Adrenal gland (tissue), 12 donors: Measurements from ENCODE around the gene SUSD3. TPM values are rescaled to one million over a fixed set of nuclear protein-coding genes. Genes with fewer than 3 reads are reported as not detected.

Source experiments
- DNase-seq, 7 donors: peaks; one replicate each; pipeline ENCODE4 v3.0.0-alpha.2; 2019 to 2020
- H3K27ac ChIP-seq, 5 donors: fragments of 200-600 bp; sonication (generic) in 4 of 5; 1 replicate in 3 of 5; 2 replicates in 2 of 5; pipeline versions ENCODE4 v1.5.1 to v1.8.0; 2016 to 2020; ENCODE audit warnings: mild to moderate bottlenecking in 1 of 5
- H3K27me3 ChIP-seq: fragments of 200-600 bp; 2 replicates; pipeline ENCODE4 v1.8.0; 2021
- H3K36me3 ChIP-seq, 2 donors: fragments of 200-600 bp; replicated peaks in 1 of 2; 1 replicate in 1 of 2; 2 replicates in 1 of 2; pipeline versions ENCODE4 v1.5.1 to v1.8.0; 2018 to 2022
- H3K4me1 ChIP-seq, 2 donors: fragments of 200-600 bp; replicated peaks in 1 of 2; 1 replicate in 1 of 2; 2 replicates in 1 of 2; pipeline versions ENCODE4 v1.5.1 to v1.8.0; 2018 to 2021
- H3K4me3 ChIP-seq, 4 donors: fragments of 200-600 bp; sonication (generic) in 3 of 4; one replicate each; pipeline ENCODE4 v1.5.1; 2016 to 2018
- H3K9me3 ChIP-seq, 3 donors: fragments of 200-600 bp; sonication (generic) in 1 of 3; replicated peaks in 1 of 3; 1 replicate in 2 of 3; 2 replicates in 1 of 3; pipeline versions ENCODE4 v1.5.1 to v1.8.0; 2016 to 2021
- CTCF ChIP-seq, 6 experiments: fragments of 450-650 bp in 4 of 6; fragments of 200-600 bp in 2 of 6; sonication (generic) in 1 of 6; IDR thresholded peaks; 1 replicate in 5 of 6; 2 replicates in 1 of 6; pipeline versions ENCODE4 v1.5.1 to v1.8.0; 2016 to 2021; ENCODE audit warnings: antibody characterized with exemption in 6 of 6, mild to moderate bottlenecking in 2 of 6, moderate library complexity in 1 of 6
- POLR2A ChIP-seq, 2 donors: fragments of 450-650 bp; IDR thresholded peaks; one replicate each; pipeline ENCODE4 v1.6.1; 2017; ENCODE audit warnings: antibody characterized with exemption in 2 of 2, mild to moderate bottlenecking in 2 of 2, moderate library complexity in 1 of 2
- WGBS, 4 donors: extraction: QIAGEN DNeasy Blood & Tissue Kit in 2 of 4; methylation state at CpG; one replicate each; pipeline versions ENCODE4 v1.1.5 to v1.1.7; 2013 to 2017; 5-methylcytosine and 5-hydroxymethylcytosine counted together
- intact Hi-C, 2 donors: fragments of 100-400 bp; cut with DNase I; formaldehyde crosslinking; loops; one replicate each; pipeline versions ENCODE4 v1.14.1 to v1.15.0; 2022 to 2023
- polyA plus RNA-seq, 3 donors: library from polyadenylated mRNA; stranded (reverse); fragments of 200-250 nt in 2 of 3; fragments of 350-450 nt in 1 of 3; fragmentation: Illumina TruSeq in 1 of 3; extraction: RNeasy Lipid Tissue Mini Kit (QIAGEN cat#74804) in 1 of 3; gene quantifications; one replicate each; pipeline ENCODE4 v1.2.3, GENCODE V29; 2013 to 2014
- total RNA-seq, 9 donors: library from RNA; depleted of rRNA in 4 of 9; stranded (reverse); fragments of >200 nt in 4 of 9; fragments of 120-200 nt in 1 of 9; fragmentation: NEBNext Ultra II Directional in 1 of 9; extraction: Animal tissue kit (Norgen Biotek cat#: 25700) in 1 of 9; gene quantifications; one replicate each; pipeline versions ENCODE4 v1.1.0 to v1.2.4, GENCODE V29; 2013 to 2023
- donor health status: healthy with polysubstance abuse.
- donor health status: Bipolar disorder and iron deficiency.
- donor health status: DM: yes; HTN: yes; CAD: no.
- donor health status: DM: no; HTN: no; CAD: no.
- donor health status: DM: no; HTN: no; CAD: no.
- donor health status: DM: yes; HTN: yes; CAD: no.

Gene SUSD3
- total and polyA plus RNA-seq, 12 donors, result 0.60 to 4.9 (median 2.7) TPM

- TF ChIP-seq POLR2A (IDR thresholded peaks at IDR 0.05) (no peak), CTCF (IDR thresholded peaks at IDR 0.05) (no peak)
- H3K9me3 ChIP-seq, result no peaks in the 10 kb centered on the region
- no peak overlapping the region for H3K4me3 ChIP-seq
- no peaks in the 10 kb centered on the region for H3K27me3 ChIP-seq
- intact Hi-C loops, result no loop called here
- peak; percentile 4 to 54 (median 21) for DNase-seq
- H3K27ac ChIP-seq, result peak overlapping the region in 1 of 5 donors; percentile 66
- peaks cover 19 to 33% of the 10 kb centered on the region in 2 donors for H3K4me1 ChIP-seq
- H3K36me3 ChIP-seq, result peaks cover 0 to 34% of the 10 kb centered on the region in 2 donors
- 86 to 97% (median 96%) methylated on average over 1 to 14 of the region's 14 CpGs for WGBS, 4 donors
Measured at GRCh38 chr9:93110311-93110855, 51.9 kb downstream of the SUSD3 start.

- TF ChIP-seq CTCF (IDR thresholded peaks at IDR 0.05) (no peak), POLR2A (IDR thresholded peaks at IDR 0.05) (no peak)
- Histone ChIP-seq H3K4me1 (peaks cover 21 to 33% of the 10 kb centered on the region in 2 donors), H3K4me3 (no peak overlapping the region), H3K36me3 (peaks cover 0 to 34% of the 10 kb centered on the region in 2 donors), H3K27me3 (no peaks in the 10 kb centered on the region), H3K9me3 (no peaks in the 10 kb centered on the region), H3K27ac (peak overlapping the region in 2 of 5 donors; percentile 77 to 83)
- intact Hi-C loops, result no loop called here
- 87 to 92% (median 90%) methylated on average over 7 to 11 of the region's 11 CpGs for WGBS, 4 donors
- DNase-seq, result peak; percentile 2 to 46 (median 15)
Measured at GRCh38 chr9:93111001-93111370, 52.5 kb downstream of the SUSD3 start.

- Histone ChIP-seq H3K27ac (peak overlapping the region; percentile 38 to 83 (median 68)), H3K4me3 (no peak overlapping the region), H3K27me3 (no peaks in the 10 kb centered on the region), H3K9me3 (no peaks in the 10 kb centered on the region), H3K36me3 (peaks cover 0 to 34% of the 10 kb centered on the region in 2 donors), H3K4me1 (peaks cover 27 to 38% of the 10 kb centered on the region in 2 donors)
- 58 to 68% (median 64%) methylated on average over 7 to 18 of the region's 18 CpGs for WGBS, 4 donors
- DNase-seq, result peak; percentile 44 to 83 (median 78)
- TF ChIP-seq CTCF (IDR thresholded peaks at IDR 0.05) (no peak), POLR2A (IDR thresholded peaks at IDR 0.05) (peak in 1 of 2 donors; percentile 39)
- intact Hi-C loops, result no loop called here
Measured at GRCh38 chr9:93111371-93112115, 53.0 kb downstream of the SUSD3 start.

GRCh38 chr9:93112116-93112863 lies 53.8 kb downstream of the SUSD3 start:
- no peak overlapping the region for H3K4me3 ChIP-seq
- H3K9me3 ChIP-seq, result no peaks in the 10 kb centered on the region
- TF ChIP-seq POLR2A (IDR thresholded peaks at IDR 0.05), result no peak
- no peak for TF ChIP-seq CTCF (IDR thresholded peaks at IDR 0.05)
- peaks cover 0 to 33% of the 10 kb centered on the region in 2 donors for H3K36me3 ChIP-seq
- peaks cover 29 to 42% of the 10 kb centered on the region in 2 donors for H3K4me1 ChIP-seq
- peak; percentile 51 to 77 (median 72) for DNase-seq
- H3K27me3 ChIP-seq, result no peaks in the 10 kb centered on the region
- WGBS, 4 donors, result 56 to 81% (median 63%) methylated on average over 5 to 15 of the region's 15 CpGs
- intact Hi-C loops, result no loop called here
- peak overlapping the region; percentile 1 to 83 (median 68) for H3K27ac ChIP-seq
